Neural cell (in vitro differentiated cells): ENCODE data around the gene JPH4. TPM values are rescaled to one million over a fixed set of nuclear protein-coding genes. Genes with fewer than 3 reads are reported as not detected.
A peak's percentile ranks its signal among the peaks of the same experiment; 100 is the strongest.

ENCODE experiments used
- H2AFZ ChIP-seq: fragments of 200-600, 300-800 bp; sonication (generic), shearing (Covaris generic); 2 replicates; pipeline ENCODE4 v1.6.0; 2014; ENCODE audit warnings: low read depth, mild to moderate bottlenecking, antibody characterized with exemption, low read length, moderate library complexity
- H3F3A ChIP-seq: fragments of 200-600 bp; shearing (Covaris generic); 2 replicates; pipeline ENCODE4 v1.6.1; 2016; ENCODE audit warnings: mild to moderate bottlenecking, moderate library complexity, mixed read lengths, antibody characterized with exemption, low read length; ENCODE audit not compliant: insufficient read depth, poor library complexity, severe bottlenecking
- H3K27ac ChIP-seq: fragments of 200-600, 300-800 bp; sonication (generic), shearing (Covaris generic); 2 replicates; pipeline ENCODE4 v1.5.1; 2014; ENCODE audit warnings: mild to moderate bottlenecking, low read length, moderate library complexity
- H3K27me3 ChIP-seq: fragments of 300-800, 200-600 bp; sonication (generic), shearing (Covaris generic); 2 replicates; pipeline ENCODE4 v1.6.0; 2014; ENCODE audit warnings: mild to moderate bottlenecking, low read depth, low read length, moderate library complexity; ENCODE audit not compliant: insufficient read depth
- H3K36me3 ChIP-seq: fragments of 300-800, 200-600 bp; sonication (generic), shearing (Covaris generic); 2 replicates; pipeline ENCODE4 v1.5.1; 2014; ENCODE audit warnings: mild to moderate bottlenecking, antibody characterized with exemption, low read length, moderate library complexity; ENCODE audit not compliant: insufficient read depth
- H3K4me2 ChIP-seq: fragments of 300-800, 200-600 bp; sonication (generic), shearing (Covaris generic); 2 replicates; pipeline ENCODE4 v1.6.0; 2014; ENCODE audit warnings: mild to moderate bottlenecking, low read length
- H3K4me3 ChIP-seq: fragments of 300-800, 200-600 bp; sonication (generic), shearing (Covaris generic); 2 replicates; pipeline ENCODE4 v1.5.1; 2014; ENCODE audit warnings: mild to moderate bottlenecking, low read length, moderate library complexity
- H3K79me2 ChIP-seq: fragments of 200-600 bp; shearing (Covaris generic); replicated peaks from 2 replicates; pipeline ENCODE4 v1.6.0; 2014; ENCODE audit warnings: mild to moderate bottlenecking, low read length, moderate library complexity; ENCODE audit not compliant: insufficient read depth
- H3K9ac ChIP-seq: fragments of 300-800, 200-600 bp; sonication (generic), shearing (Covaris generic); 2 replicates; pipeline ENCODE4 v1.6.1; 2016; ENCODE audit warnings: mild to moderate bottlenecking, low read length, mixed read lengths
- H3K9me2 ChIP-seq: fragments of 200-600 bp; shearing (Covaris generic); 2 replicates; pipeline ENCODE4 v1.6.1; 2016; ENCODE audit warnings: mild to moderate bottlenecking, low read length, mixed read lengths; ENCODE audit not compliant: insufficient read depth
- H3K9me3 ChIP-seq: fragments of 200-600, 300-800 bp; sonication (generic), shearing (Covaris generic); 2 replicates; pipeline ENCODE4 v1.6.1; 2016; ENCODE audit warnings: mild to moderate bottlenecking, mixed run types, low read length, moderate library complexity, mixed read lengths
- H4K20me1 ChIP-seq: fragments of 200-600 bp; shearing (Covaris generic); 2 replicates; pipeline ENCODE4 v1.6.1; 2016; ENCODE audit warnings: mild to moderate bottlenecking, mixed run types; ENCODE audit not compliant: insufficient read depth
- EP300 ChIP-seq: fragments of 450-650 bp; conservative IDR thresholded peaks from 2 replicates; pipeline ENCODE4 v1.6.1; 2014; ENCODE audit warnings: antibody characterized with exemption, mild to moderate bottlenecking, moderate library complexity; ENCODE audit not compliant: poor library complexity, severe bottlenecking
- EZH2 ChIP-seq: fragments of 200-600, 300-800 bp; shearing (Covaris generic), sonication (generic); IDR thresholded peaks from 2 replicates; pipeline ENCODE4 v1.6.1; 2014; ENCODE audit warnings: antibody characterized with exemption, low read length, borderline replicate concordance, mild to moderate bottlenecking; ENCODE audit not compliant: insufficient read depth, poor library complexity, severe bottlenecking
- MXI1 ChIP-seq: fragments of 450-650 bp; conservative IDR thresholded peaks from 2 replicates; pipeline ENCODE4 v1.6.1; 2014; ENCODE audit warnings: antibody characterized with exemption, mild to moderate bottlenecking; ENCODE audit not compliant: poor library complexity, severe bottlenecking
- POLR2AphosphoS5 ChIP-seq: IDR thresholded peaks from 2 replicates; pipeline ENCODE4 v1.6.1; 2012
- RAD21 ChIP-seq: fragments of 450-650 bp; conservative IDR thresholded peaks from 2 replicates; pipeline ENCODE4 v1.6.1; 2014; ENCODE audit warnings: antibody characterized with exemption, mild to moderate bottlenecking, moderate library complexity
- REST ChIP-seq: IDR thresholded peaks from 2 replicates; pipeline ENCODE4 v1.6.1; 2012; ENCODE audit warnings: borderline replicate concordance
- SMC3 ChIP-seq: fragments of 450-650 bp; conservative IDR thresholded peaks from 2 replicates; pipeline ENCODE4 v1.6.1; 2014; ENCODE audit warnings: antibody characterized with exemption, mild to moderate bottlenecking, moderate library complexity; ENCODE audit not compliant: poor library complexity
- TAF1 ChIP-seq: IDR thresholded peaks from 2 replicates; pipeline ENCODE4 v1.6.1; 2012; ENCODE audit warnings: low read depth
- polyA plus RNA-seq: library from polyadenylated mRNA; depleted of rRNA; stranded (reverse); fragments of >200 nt; gene quantifications from 2 replicates; pipeline ENCODE4 v1.2.3, GENCODE V29; 2014
- TF ChIP-seq, protein P1 (sequence below): fragments of 450-650 bp; IDR thresholded peaks from 2 replicates; pipeline ENCODE4 v1.5.1; 2014; ENCODE audit warnings: antibody characterized with exemption, mild to moderate bottlenecking, moderate library complexity; ENCODE audit not compliant: poor library complexity, severe bottlenecking

The JPH4 gene
- polyA plus RNA-seq, 1 donor from 2014 or later: 68.2 TPM

GRCh38 chr14:23521785-23522640, 56.6 kb downstream of the JPH4 start:
- H3K9me3 ChIP-seq: no peaks in the 10 kb centered on the region
- no peaks in the 10 kb centered on the region for H3K27me3 ChIP-seq
- H3F3A ChIP-seq: no peaks in the 10 kb centered on the region
- H3K9ac ChIP-seq: no peak overlapping the region
- TF ChIP-seq, protein P1, sequence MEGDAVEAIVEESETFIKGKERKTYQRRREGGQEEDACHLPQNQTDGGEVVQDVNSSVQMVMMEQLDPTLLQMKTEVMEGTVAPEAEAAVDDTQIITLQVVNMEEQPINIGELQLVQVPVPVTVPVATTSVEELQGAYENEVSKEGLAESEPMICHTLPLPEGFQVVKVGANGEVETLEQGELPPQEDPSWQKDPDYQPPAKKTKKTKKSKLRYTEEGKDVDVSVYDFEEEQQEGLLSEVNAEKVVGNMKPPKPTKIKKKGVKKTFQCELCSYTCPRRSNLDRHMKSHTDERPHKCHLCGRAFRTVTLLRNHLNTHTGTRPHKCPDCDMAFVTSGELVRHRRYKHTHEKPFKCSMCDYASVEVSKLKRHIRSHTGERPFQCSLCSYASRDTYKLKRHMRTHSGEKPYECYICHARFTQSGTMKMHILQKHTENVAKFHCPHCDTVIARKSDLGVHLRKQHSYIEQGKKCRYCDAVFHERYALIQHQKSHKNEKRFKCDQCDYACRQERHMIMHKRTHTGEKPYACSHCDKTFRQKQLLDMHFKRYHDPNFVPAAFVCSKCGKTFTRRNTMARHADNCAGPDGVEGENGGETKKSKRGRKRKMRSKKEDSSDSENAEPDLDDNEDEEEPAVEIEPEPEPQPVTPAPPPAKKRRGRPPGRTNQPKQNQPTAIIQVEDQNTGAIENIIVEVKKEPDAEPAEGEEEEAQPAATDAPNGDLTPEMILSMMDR: no peak
- no peak for TF ChIP-seq MXI1
- TF ChIP-seq SMC3: no peak
- TF ChIP-seq EZH2: no peak
- TF ChIP-seq REST: no peak
- TF ChIP-seq POLR2AphosphoS5: peak; percentile 11
- no peak overlapping the region for H2AFZ ChIP-seq
- no peaks in the 10 kb centered on the region for H3K9me2 ChIP-seq
- no peak overlapping the region for H3K4me2 ChIP-seq
- no peak overlapping the region for H3K27ac ChIP-seq
- no peaks in the 10 kb centered on the region for H3K36me3 ChIP-seq
- H4K20me1 ChIP-seq: no peaks in the 10 kb centered on the region
- no peak overlapping the region for H3K4me3 ChIP-seq
- no peaks in the 10 kb centered on the region for H3K79me2 ChIP-seq

DNA sequence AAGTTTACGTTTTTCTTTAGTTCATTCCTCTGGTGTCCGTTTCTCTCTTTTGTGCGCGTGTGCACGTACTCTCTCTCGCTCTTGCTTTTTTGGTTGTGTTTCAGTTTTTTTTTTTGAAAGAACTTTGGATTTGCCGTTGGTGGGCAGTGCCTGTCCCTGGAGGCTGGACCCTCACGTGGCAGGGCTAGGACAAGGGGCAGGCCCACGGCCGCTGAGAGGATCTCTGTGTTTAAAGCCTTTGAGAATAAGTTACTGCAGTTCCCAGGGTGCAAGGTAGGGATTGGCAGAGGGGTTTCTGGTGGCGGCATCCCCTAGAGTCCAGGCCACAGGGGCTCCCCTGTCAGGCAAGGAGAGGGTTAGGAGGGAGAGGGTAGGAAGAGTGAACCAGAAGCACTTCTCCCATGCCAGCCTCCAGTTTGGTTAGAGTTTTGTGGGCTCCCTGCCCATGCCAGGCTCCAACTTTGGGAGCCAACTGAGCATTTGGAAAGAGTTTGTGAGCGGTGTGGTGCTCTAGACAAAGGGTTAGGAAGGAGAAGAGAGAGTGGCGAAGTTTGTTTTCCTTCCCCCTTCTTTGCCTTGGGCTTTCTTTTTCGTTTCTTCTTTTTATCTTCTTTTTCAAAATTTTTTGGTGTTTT, 57.6 kb downstream of the JPH4 start:
- no peak overlapping the region for H2AFZ ChIP-seq
- no peak overlapping the region for H3K27ac ChIP-seq
- H3K27me3 ChIP-seq: no peaks in the 10 kb centered on the region
- H3K36me3 ChIP-seq: no peaks in the 10 kb centered on the region
- no peak overlapping the region for H3K4me2 ChIP-seq
- no peaks in the 10 kb centered on the region for H3F3A ChIP-seq
- H4K20me1 ChIP-seq: no peaks in the 10 kb centered on the region
- no peak overlapping the region for H3K9ac ChIP-seq
- H3K9me3 ChIP-seq: no peaks in the 10 kb centered on the region
- no peaks in the 10 kb centered on the region for H3K9me2 ChIP-seq
- H3K4me3 ChIP-seq: no peak overlapping the region
- H3K79me2 ChIP-seq: no peaks in the 10 kb centered on the region
- no peak for TF ChIP-seq EZH2
- TF ChIP-seq, protein P1: no peak
- TF ChIP-seq EP300: no peak
- TF ChIP-seq POLR2AphosphoS5: no peak
- no peak for TF ChIP-seq REST
- TF ChIP-seq TAF1: no peak
- no peak for TF ChIP-seq SMC3
- TF ChIP-seq MXI1: no peak
- no peak for TF ChIP-seq RAD21
